AG04450 (cell line): ENCODE measurements around the gene MED4. TPM values are rescaled to one million over a fixed set of nuclear protein-coding genes. Genes with fewer than 3 reads are reported as not detected.

Source experiments
- CTCF ChIA-PET: fragments of 300-600, 350-600 bp; formaldehyde crosslinking; extraction: SDS; loops from one replicate; lab custom pipeline; 2022; ENCODE audit warnings: antibody characterized with exemption, inconsistent platforms; lab: Charles Lee
- POLR2A ChIA-PET: fragments of 350-600 bp; formaldehyde crosslinking; extraction: SDS; loops from one replicate; lab custom pipeline; 2021; ENCODE audit warnings: antibody characterized with exemption, inconsistent platforms; lab: Yijun Ruan, JAX
- DNase-seq: peaks from one replicate; pipeline ENCODE4 v3.0.0-alpha.2; 2011; ENCODE audit warnings: low read depth, low spot score
- H3K27ac ChIP-seq: one replicate; pipeline ENCODE4 v1.5.1; 2012; ENCODE audit warnings: low read depth, low read length, control low read depth
- H3K27me3 ChIP-seq: one replicate; pipeline ENCODE4 v1.6.0; 2012; ENCODE audit warnings: low read length; ENCODE audit not compliant: control insufficient read depth, insufficient read depth
- H3K4me3 ChIP-seq: 2 replicates; pipeline ENCODE4 v1.5.1; 2011; ENCODE audit warnings: mild to moderate bottlenecking, low read depth, low read length, control low read depth
- H3K9me3 ChIP-seq: 2 replicates; pipeline ENCODE4 v1.5.1; 2012; ENCODE audit warnings: low read length; ENCODE audit not compliant: control insufficient read depth, insufficient read depth
- CTCF ChIP-seq: IDR thresholded peaks from 2 replicates; pipeline ENCODE4 v1.5.1; 2011; ENCODE audit warnings: low read depth, low read length, control low read depth, inconsistent platforms
- polyA minus RNA-seq: library from RNA; depleted of rRNA, polyadenylated mRNA; stranded (reverse); fragments of >200 nt; gene quantifications from 2 replicates; pipeline ENCODE4 v1.2.3, GENCODE V29; 2011; rRNA and poly(A)+ RNA removed
- polyA plus RNA-seq: library from polyadenylated mRNA; depleted of rRNA; stranded (reverse); fragments of >200 nt; gene quantifications from 2 replicates; pipeline ENCODE4 v1.2.3, GENCODE V29; 2011; rRNA removed

Gene MED4
- polyA plus RNA-seq (47.2 and 54.1 TPM in 2 replicates), polyA minus RNA-seq (16.5 and 22.8 TPM in 2 replicates)

DNA sequence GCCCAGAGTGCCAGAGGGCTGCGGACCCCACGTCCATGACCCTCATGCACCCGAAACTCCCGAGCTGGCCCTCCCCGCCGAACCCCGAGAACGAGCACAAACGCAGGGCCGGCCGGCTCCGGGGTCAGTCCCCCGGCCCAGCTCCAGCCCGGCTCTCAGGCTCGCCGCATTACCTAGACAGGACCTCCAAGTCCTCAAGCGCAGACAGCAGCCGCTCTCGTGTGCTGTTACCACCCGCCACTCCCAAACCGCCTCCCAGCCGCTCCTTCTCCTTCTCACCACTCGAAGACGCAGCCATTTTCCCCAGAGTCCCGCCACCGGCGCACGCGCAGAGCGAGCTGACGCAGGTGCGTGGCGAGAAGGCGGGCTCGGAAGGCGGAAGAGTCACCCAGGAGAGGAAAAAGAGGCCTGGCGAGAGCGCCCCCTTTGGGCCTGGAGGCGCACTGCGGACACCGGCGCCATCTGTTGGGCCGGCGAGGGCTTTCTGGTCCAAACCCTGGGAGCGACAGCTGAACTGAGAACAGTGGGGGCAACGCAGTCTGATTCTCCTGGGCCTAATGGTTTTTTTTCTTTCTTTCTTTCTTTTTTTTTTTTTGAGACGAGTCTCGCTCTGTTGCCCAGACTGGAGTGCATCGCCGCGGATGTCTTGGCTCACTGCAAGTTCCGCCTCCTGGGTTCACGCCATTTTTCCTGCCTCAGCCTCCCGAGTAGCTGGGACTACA, at the start of gene MED4:
MED4 (minus strand) TSS at position 324 of the 722 bp plus-strand sequence; CDS start at position 298, 26 bp downstream.
- TF ChIP-seq CTCF, result peak; percentile 100
- Histone ChIP-seq H3K27me3 (no peaks in the 10 kb centered on the region), H3K9me3 (peaks cover 3% of the 10 kb centered on the region; the same call in 1 of the 2 replicates), H3K4me3 (peak within 1 kb of the TSS; percentile 88), H3K27ac (peak within 1 kb of the TSS; percentile 69)
- CTCF ChIA-PET, result interaction anchor here (0.5 to 2.6 kb wide), 31 partner anchors 9 to 1264 kb away, joined by 3 to 20 read pairs (median 3); partner anchors contain the start of gene NUDT15
- POLR2A ChIA-PET, result interaction anchor here (0.6 to 1.6 kb wide), 5 partner anchors 8 to 505 kb away, joined by 3 to 5 read pairs (median 3); partner anchors contain the start of genes ITM2B and NUDT15
- peak; percentile 85 for DNase-seq

- H3K4me3 ChIP-seq, result no peak overlapping the region
- H3K9me3 ChIP-seq, result no peaks in the 10 kb centered on the region
- H3K27me3 ChIP-seq, result peaks cover under 1% of the 10 kb centered on the region
- H3K27ac ChIP-seq, result no peak overlapping the region
- POLR2A ChIA-PET, result no interaction called here
- no peak for TF ChIP-seq CTCF
- CTCF ChIA-PET, result no interaction called here
- DNase-seq, result no peak
Observed at GRCh38 chr13:48144413-48145035, 49.6 kb upstream of the MED4 start.

DNA sequence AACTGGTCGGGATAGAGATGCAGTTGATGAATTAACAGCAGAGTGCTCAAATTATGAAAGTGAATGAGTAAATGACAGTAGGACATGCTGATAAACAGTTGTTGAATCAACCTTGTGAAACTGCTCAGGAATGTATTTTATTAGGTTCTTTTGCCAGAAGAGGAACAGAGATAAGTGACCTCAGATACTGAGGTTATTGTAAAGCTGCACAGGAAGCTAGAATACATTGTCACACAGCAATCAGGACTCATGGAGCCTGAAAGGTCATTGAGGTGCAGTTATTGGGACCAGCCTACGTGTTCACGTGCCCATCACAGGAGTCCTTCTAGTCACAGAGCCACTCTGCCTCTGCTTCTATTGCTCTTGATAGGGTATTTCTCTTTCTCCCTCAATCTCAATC, 47.5 kb upstream of the MED4 start:
- no peak overlapping the region for H3K4me3 ChIP-seq
- CTCF ChIA-PET, result no interaction called here

GRCh38 chr13:48138270-48138669, 43.4 kb upstream of the MED4 start:
- Histone ChIP-seq H3K27me3 (peaks cover 14% of the 10 kb centered on the region), H3K27ac (no peak overlapping the region), H3K9me3 (no peaks in the 10 kb centered on the region), H3K4me3 (no peak overlapping the region)
- DNase-seq, result no peak
- TF ChIP-seq CTCF, result no peak
- ChIA-PET POLR2A (no interaction called here), CTCF (no interaction called here)

More for the DNA sequence above, 47.5 kb upstream of the MED4 start:
- Histone ChIP-seq H3K27me3 (peaks cover 7% of the 10 kb centered on the region), H3K27ac (no peak overlapping the region), H3K9me3 (no peaks in the 10 kb centered on the region)
- POLR2A ChIA-PET, result no interaction called here
- no peak for DNase-seq
- no peak for TF ChIP-seq CTCF

- no peak for TF ChIP-seq CTCF
- H3K27me3 ChIP-seq, result peaks cover 17% of the 10 kb centered on the region
- H3K9me3 ChIP-seq, result no peaks in the 10 kb centered on the region
- H3K4me3 ChIP-seq, result no peak overlapping the region
- H3K27ac ChIP-seq, result no peak overlapping the region
- CTCF ChIA-PET, result interaction anchor here (1.2 kb wide), 1 partner anchor 447 kb away, joined by 4 read pairs; no protein-coding TSS in a partner anchor
- POLR2A ChIA-PET, result no interaction called here
- DNase-seq, result no peak
Observed at GRCh38 chr13:48132961-48133360, 38.1 kb upstream of the MED4 start.
